ENCODE results near the gene EPS8L3. TPM values are rescaled to one million over a fixed set of nuclear protein-coding genes. Genes with fewer than 3 reads are reported as not detected.

EPS8L3 gene
- total and polyA plus RNA-seq, 9 of the 15 experiments (the other 6 are each of a cell fraction or from before 2014, with no cell fraction given), result 0.09 to 0.42 (median 0.14) TPM; not detected in 5

DNA sequence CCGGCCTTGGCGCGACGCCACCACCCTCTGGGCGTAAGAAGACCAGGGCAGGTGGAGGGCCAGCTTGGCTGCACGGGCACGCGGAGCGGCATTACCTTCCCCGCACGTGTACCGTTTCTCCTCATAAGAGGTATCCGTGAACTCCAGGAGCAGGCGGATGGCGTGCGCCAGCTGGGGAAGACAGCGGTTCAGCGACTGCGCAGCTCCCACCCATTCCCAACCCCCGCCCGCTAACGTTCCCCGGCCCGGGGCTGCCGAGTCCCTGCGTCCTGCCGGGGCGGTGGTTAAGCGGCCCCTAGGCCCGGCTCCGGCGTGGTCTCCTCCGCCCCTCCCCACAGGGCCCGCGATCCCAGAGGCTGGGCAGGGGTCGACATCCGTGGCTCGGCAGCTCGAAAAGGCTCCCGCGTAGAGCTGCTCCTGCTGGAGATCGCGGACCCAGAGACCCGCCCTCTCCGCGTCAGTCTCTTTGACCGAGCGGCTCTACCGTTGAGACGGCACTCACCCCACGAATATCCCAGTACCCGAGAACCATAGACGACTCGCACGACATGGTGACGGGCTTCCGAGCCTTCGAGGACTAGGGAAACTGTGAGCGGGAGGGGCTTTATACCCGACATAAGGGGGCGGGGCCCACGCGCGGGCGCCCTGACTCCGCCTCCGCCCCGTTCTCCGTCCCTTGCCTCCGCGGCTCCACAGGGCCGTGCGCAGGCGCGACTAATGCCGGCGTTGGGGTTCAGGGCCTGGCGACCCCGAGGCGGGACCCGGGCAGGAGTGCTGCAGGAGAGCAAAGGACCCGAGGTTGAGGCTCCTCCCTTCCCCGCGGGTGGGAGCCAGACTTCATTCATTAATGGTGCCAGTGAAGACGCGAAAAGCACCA lies 23.7 kb downstream of the EPS8L3 start (continued):
- TF ChIP-seq CEBPZ (IDR thresholded peaks at IDR 0.05; ENCODE audit: borderline replicate concordance, low read depth, low read length) (no peak), ELF4 (CRISPR knock-in tag; IDR thresholded peaks at IDR 0.05) (no peak), MEIS2 (IDR thresholded peaks at IDR 0.05; ENCODE audit: partially characterized antibody) (no peak), TFAM (CRISPR knock-in tag; conservative IDR thresholded peaks at IDR 0.05) (no peak), ZFP91 (CRISPR knock-in tag; IDR thresholded peaks at IDR 0.05) (no peak), MEF2A (IDR thresholded peaks at IDR 0.05; ENCODE audit: control insufficient read depth, low read depth, low read length) (no peak), ZNF316 (IDR thresholded peaks at IDR 0.05) (no peak), ETS1 (conservative IDR thresholded peaks at IDR 0.05; ENCODE audit: control insufficient read depth, low read depth, low read length) (no peak), ZNF77 (CRISPR knock-in tag; IDR thresholded peaks at IDR 0.05) (no peak), MXI1 (IDR thresholded peaks at IDR 0.05; ENCODE audit: low read depth, low read length) (no peak), PRPF4 (IDR thresholded peaks at IDR 0.05; ENCODE audit: insufficient read depth, low read depth, low read length, poor library complexity, severe bottlenecking) (no peak), RBFOX2 (IDR thresholded peaks at IDR 0.05; ENCODE audit: low read depth, low read length) (peak; percentile 74), MEF2D (tag; conservative IDR thresholded peaks at IDR 0.05; ENCODE audit: low read depth) (no peak), XRCC5 (IDR thresholded peaks at IDR 0.05; ENCODE audit: low read depth, low read length) (no peak), ETV5 (CRISPR knock-in tag; IDR thresholded peaks at IDR 0.05; ENCODE audit: low read depth) (no peak)
- TF ChIP-seq, protein P1, sequence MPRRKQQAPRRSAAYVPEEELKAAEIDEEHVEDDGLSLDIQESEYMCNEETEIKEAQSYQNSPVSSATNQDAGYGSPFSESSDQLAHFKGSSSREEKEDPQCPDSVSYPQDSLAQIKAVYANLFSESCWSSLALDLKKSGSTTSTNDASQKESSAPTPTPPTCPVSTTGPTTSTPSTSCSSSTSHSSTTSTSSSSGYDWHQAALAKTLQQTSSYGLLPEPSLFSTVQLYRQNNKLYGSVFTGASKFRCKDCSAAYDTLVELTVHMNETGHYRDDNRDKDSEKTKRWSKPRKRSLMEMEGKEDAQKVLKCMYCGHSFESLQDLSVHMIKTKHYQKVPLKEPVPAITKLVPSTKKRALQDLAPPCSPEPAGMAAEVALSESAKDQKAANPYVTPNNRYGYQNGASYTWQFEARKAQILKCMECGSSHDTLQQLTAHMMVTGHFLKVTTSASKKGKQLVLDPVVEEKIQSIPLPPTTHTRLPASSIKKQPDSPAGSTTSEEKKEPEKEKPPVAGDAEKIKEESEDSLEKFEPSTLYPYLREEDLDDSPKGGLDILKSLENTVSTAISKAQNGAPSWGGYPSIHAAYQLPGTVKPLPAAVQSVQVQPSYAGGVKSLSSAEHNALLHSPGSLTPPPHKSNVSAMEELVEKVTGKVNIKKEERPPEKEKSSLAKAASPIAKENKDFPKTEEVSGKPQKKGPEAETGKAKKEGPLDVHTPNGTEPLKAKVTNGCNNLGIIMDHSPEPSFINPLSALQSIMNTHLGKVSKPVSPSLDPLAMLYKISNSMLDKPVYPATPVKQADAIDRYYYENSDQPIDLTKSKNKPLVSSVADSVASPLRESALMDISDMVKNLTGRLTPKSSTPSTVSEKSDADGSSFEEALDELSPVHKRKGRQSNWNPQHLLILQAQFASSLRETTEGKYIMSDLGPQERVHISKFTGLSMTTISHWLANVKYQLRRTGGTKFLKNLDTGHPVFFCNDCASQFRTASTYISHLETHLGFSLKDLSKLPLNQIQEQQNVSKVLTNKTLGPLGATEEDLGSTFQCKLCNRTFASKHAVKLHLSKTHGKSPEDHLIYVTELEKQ (CRISPR knock-in tag; IDR thresholded peaks at IDR 0.05), result no peak
